HEK293T (cell line): ENCODE measurements around the gene SLC25A28.
"Not testable (repeated sequence)": the region's sequence is repeated elsewhere in the genome, so short reads cannot be mapped to it uniquely, and the experiment has no call there.

Experiments used
- CTCF ChIA-PET: fragments of 350-600 bp; formaldehyde crosslinking; extraction: SDS; loops from one replicate; lab custom pipeline; 2021; ENCODE audit warnings: antibody characterized with exemption, inconsistent platforms; lab: Yijun Ruan, JAX
- POLR2A ChIA-PET: fragments of 350-600 bp; formaldehyde crosslinking; extraction: SDS; loops from one replicate; lab custom pipeline; 2020; ENCODE audit warnings: antibody characterized with exemption, inconsistent platforms; lab: Yijun Ruan, JAX
- DNase-seq: peaks from one replicate; pipeline ENCODE4 v3.0.0; 2012; ENCODE audit warnings: mixed read lengths; ENCODE audit errors: extremely low spot score
- ARNT ChIP-seq: fragments of 450-650 bp; IDR thresholded peaks from 2 replicates; pipeline ENCODE4 v1.6.1; 2017; ENCODE audit warnings: mild to moderate bottlenecking
- BHLHE40 ChIP-seq: fragments of 450-650 bp; IDR thresholded peaks from 2 replicates; pipeline ENCODE4 v1.6.1; 2016; ENCODE audit warnings: mild to moderate bottlenecking, moderate library complexity, borderline replicate concordance
- CTBP1 ChIP-seq: fragments of 450-650 bp; IDR thresholded peaks from 2 replicates; pipeline ENCODE4 v1.6.1; 2016; ENCODE audit warnings: borderline replicate concordance
- ELF4 ChIP-seq: fragments of 450-650 bp; IDR thresholded peaks from 2 replicates; pipeline ENCODE4 v1.6.1; 2017; ENCODE audit warnings: antibody characterized with exemption
- FOXA1 ChIP-seq: fragments of 450-650 bp; IDR thresholded peaks from 2 replicates; pipeline ENCODE4 v1.6.1; 2016; ENCODE audit warnings: mild to moderate bottlenecking
- FOXK2 ChIP-seq: fragments of 450-650 bp; IDR thresholded peaks from 2 replicates; pipeline ENCODE4 v1.6.1; 2016; ENCODE audit warnings: mild to moderate bottlenecking
- FOXM1 ChIP-seq: fragments of 450-650 bp; IDR thresholded peaks from 2 replicates; pipeline ENCODE4 v1.6.1; 2017; ENCODE audit warnings: mild to moderate bottlenecking, borderline replicate concordance
- HDGF ChIP-seq: fragments of 450-650 bp; IDR thresholded peaks from 2 replicates; pipeline ENCODE4 v1.6.1; 2017; ENCODE audit warnings: antibody characterized with exemption, borderline replicate concordance
- L3MBTL2 ChIP-seq: fragments of 450-650 bp; conservative IDR thresholded peaks from 2 replicates; pipeline ENCODE4 v1.6.1; 2016; ENCODE audit warnings: mild to moderate bottlenecking
- LEF1 ChIP-seq: fragments of 450-650 bp; IDR thresholded peaks from 2 replicates; pipeline ENCODE4 v1.6.1; 2017; ENCODE audit warnings: mild to moderate bottlenecking, borderline replicate concordance
- NFRKB ChIP-seq: fragments of 450-650 bp; IDR thresholded peaks from 2 replicates; pipeline ENCODE4 v1.6.1; 2016; ENCODE audit warnings: mild to moderate bottlenecking, moderate library complexity
- SP1 ChIP-seq: fragments of 450-650 bp; IDR thresholded peaks from 2 replicates; pipeline ENCODE4 v1.6.1; 2017
- SUZ12 ChIP-seq: fragments of 450-650 bp; IDR thresholded peaks from 2 replicates; pipeline ENCODE4 v1.6.1; 2016; ENCODE audit warnings: mild to moderate bottlenecking
- TARDBP ChIP-seq: fragments of 450-650 bp; IDR thresholded peaks from 2 replicates; pipeline ENCODE4 v1.6.1; 2016
- ZNF384 ChIP-seq: fragments of 450-650 bp; IDR thresholded peaks from 2 replicates; pipeline ENCODE4 v1.6.1; 2016
- TF ChIP-seq, protein P1 (sequence below): fragments of 450-650 bp; IDR thresholded peaks from 2 replicates; pipeline ENCODE4 v1.6.1; 2016

The SLC25A28 gene

DNA sequence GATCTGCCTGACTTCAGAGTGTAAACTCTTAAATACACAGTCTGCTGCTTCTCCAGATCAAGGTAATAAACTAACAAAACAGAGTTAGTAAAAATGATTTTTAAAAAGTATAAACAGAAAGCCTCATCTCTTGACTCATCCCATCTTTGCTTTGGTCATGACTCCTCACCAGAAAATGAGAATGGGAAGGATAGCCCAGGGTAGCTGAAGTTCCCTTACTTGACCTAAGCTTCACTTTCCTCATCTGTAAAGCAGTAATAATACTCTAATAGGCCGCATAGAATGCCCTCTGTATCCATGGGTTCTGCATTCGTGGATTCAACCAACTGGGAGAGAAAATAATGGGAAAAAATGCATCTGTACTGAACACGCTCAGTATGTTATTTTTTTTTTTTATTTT is 11.3 kb upstream of the SLC25A28 start:
- no peak for DNase-seq
- ChIA-PET POLR2A (interaction anchor here (3.0 kb wide), 1 partner anchor 10 kb away, joined by 18 read pairs; the partner anchor contains the start of gene SLC25A28), CTCF (interaction anchor here (1.4 kb wide), 1 partner anchor 10 kb away, joined by 4 read pairs; no protein-coding TSS in a partner anchor)
- TF ChIP-seq NFRKB (no peak), SUZ12 (no peak), L3MBTL2 (no peak), HDGF (no peak), CTBP1 (no peak), LEF1 (no peak), FOXM1 (no peak)
- TF ChIP-seq, protein P1, sequence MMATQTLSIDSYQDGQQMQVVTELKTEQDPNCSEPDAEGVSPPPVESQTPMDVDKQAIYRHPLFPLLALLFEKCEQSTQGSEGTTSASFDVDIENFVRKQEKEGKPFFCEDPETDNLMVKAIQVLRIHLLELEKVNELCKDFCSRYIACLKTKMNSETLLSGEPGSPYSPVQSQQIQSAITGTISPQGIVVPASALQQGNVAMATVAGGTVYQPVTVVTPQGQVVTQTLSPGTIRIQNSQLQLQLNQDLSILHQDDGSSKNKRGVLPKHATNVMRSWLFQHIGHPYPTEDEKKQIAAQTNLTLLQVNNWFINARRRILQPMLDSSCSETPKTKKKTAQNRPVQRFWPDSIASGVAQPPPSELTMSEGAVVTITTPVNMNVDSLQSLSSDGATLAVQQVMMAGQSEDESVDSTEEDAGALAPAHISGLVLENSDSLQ = no peak

DNA sequence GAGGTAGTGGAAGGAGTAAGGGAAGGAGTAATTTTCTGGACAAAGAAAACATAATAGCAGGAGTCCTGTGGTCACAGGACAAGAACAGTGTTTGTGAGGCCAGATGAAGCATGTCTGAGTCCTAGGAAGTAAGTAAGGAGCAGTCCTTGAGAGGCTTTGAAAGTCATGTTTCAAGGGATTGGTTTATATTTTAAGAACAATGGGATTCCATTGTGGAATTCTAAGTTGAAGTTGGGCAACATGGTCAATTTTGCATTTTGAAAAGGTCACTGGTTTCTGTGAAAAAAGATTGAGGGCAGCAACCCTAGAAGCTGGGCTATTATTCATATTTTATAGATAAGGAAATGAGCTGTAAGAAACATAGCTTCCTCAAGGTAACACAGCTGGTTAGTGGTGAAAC is 10.8 kb upstream of the SLC25A28 start:
- POLR2A ChIA-PET = interaction anchor here (3.0 kb wide), 1 partner anchor 10 kb away, joined by 18 read pairs; the partner anchor contains the start of gene SLC25A28
- DNase-seq = no peak
- CTCF ChIA-PET = interaction anchor here (1.4 kb wide), 1 partner anchor 10 kb away, joined by 4 read pairs; no protein-coding TSS in a partner anchor
- TF ChIP-seq HDGF (no peak), ZNF384 (no peak), CTBP1 (no peak), L3MBTL2 (no peak), SP1 (no peak), FOXK2 (no peak), NFRKB (no peak), TARDBP (no peak), SUZ12 (no peak), ELF4 (no peak), FOXM1 (no peak), LEF1 (no peak), ARNT (no peak), FOXA1 (no peak), BHLHE40 (no peak)
- TF ChIP-seq, protein P1 = no peak

DNA sequence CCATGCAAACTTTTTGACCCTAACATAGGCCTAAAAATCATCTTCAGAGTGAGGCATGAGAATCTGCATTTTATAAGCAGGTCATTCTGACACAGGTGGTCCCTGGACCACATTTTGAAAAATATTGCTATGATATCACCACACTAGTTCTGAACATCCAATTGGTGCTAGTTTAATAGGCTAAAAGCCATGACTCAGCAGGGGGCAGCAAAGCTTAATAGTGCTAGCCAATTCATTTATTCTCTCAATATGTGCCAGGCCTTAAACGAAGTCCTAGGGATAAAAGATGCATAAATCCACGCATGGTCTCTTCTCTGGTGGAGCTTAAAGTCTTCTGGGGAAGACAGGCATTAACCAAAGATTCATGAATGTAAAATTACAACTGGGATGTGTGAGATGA is 10.2 kb upstream of the SLC25A28 start:
- ChIA-PET POLR2A (interaction anchor here (3.0 kb wide), 1 partner anchor 9 kb away, joined by 18 read pairs; the partner anchor contains the start of gene SLC25A28), CTCF (interaction anchor here (0.7 to 1.4 kb wide), 2 partner anchors 9 to 159 kb away, joined by 3 to 4 read pairs; no protein-coding TSS in a partner anchor)
- DNase-seq = no peak
- no peak for TF ChIP-seq LEF1
- TF ChIP-seq FOXA1 = no peak
- TF ChIP-seq SUZ12 = no peak
- TF ChIP-seq, protein P1 = no peak
- TF ChIP-seq FOXK2 = no peak

DNA sequence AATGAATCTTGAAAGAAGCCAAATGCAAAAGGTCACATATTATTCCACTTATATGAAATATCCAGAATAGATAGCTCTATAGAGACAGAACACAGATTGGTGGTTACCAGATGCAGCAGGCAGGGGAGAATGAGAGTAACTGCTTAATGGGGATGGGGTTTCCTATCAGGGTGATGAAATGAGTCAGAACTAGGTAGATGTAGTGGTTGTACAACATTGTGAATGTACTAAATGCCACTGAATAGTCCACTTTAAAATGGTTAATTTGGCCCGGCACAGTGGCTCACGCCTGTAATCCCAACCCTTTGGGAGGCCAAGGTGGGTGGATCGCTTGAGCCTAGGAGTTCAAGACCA is 9.4 kb upstream of the SLC25A28 start:
- no peak for TF ChIP-seq CTBP1
- TF ChIP-seq HDGF = no peak
- TF ChIP-seq, protein P1 = no peak
- TF ChIP-seq FOXA1 = no peak
- no peak for TF ChIP-seq FOXM1
- DNase-seq = no peak
- ChIA-PET CTCF (no interaction called here), POLR2A (interaction anchor here (3.0 kb wide), 1 partner anchor 8 kb away, joined by 18 read pairs; the partner anchor contains the start of gene SLC25A28)

GRCh38 chr10:99628923-99629624 is 8.8 kb upstream of the SLC25A28 start:
- DNase-seq = no peak
- ChIA-PET CTCF (no interaction called here), POLR2A (interaction anchor here (3.0 kb wide), 1 partner anchor 8 kb away, joined by 18 read pairs; the partner anchor contains the start of gene SLC25A28)
- TF ChIP-seq, protein P1 = no peak
- TF ChIP-seq SUZ12 (no peak), FOXM1 (no peak), FOXA1 (no peak), ZNF384 (no peak), CTBP1 (no peak), HDGF (no peak), L3MBTL2 (no peak), BHLHE40 (no peak), ARNT (no peak), LEF1 (no peak), NFRKB (no peak), TARDBP (no peak), SP1 (no peak)

- CTCF ChIA-PET, DNase-seq: not testable (repeated sequence)
- POLR2A ChIA-PET = interaction anchor here (0.7 to 1.2 kb wide), 2 partner anchors 34 kb away, joined by 3 to 4 read pairs; partner anchors contain the start of gene ENTPD7
These were observed 4.9 kb upstream of the SLC25A28 start for GRCh38 chr10:99625124-99625523.
